Measurements from ENCODE around the gene CLEC1B.
A peak's percentile ranks its signal among the peaks of the same experiment; 100 is the strongest.
"Not testable (repeated sequence)": the region's sequence is repeated elsewhere in the genome, so short reads cannot be mapped to it uniquely, and the experiment has no call there.

Gene CLEC1B

GRCh38 chr12:10027311-10027710 is 28.4 kb upstream of the CLEC1B start:
- H4K20me1 ChIP-seq = no peaks in the 10 kb centered on the region
- H3K27me3 ChIP-seq = no peaks in the 10 kb centered on the region
- peak overlapping the region in 2 of 11 experiments; percentile 47 to 70; a peak in 4 of 22 replicates for H3K27ac ChIP-seq
- peaks cover 0 to 27% (median 0%) of the 10 kb centered on the region in 10 experiments; a peak in 6 of 20 replicates for H3K4me1 ChIP-seq
- peak overlapping the region in 2 of 11 experiments; percentile 40 to 52; a peak in 3 of 22 replicates for H3K4me2 ChIP-seq
- H3K4me3 ChIP-seq = no peak overlapping the region
- no peaks in the 10 kb centered on the region for H3K36me3 ChIP-seq
- no peak overlapping the region for H3K9ac ChIP-seq
- peaks cover 0 to 10% (median 5%) of the 10 kb centered on the region in 11 experiments; a peak in 8 of 22 replicates for H3K9me3 ChIP-seq (replicated peaks in 1 of 11)
- TF ChIP-seq Cebpa-rat (IDR thresholded peaks at IDR 0.05) = no peak

DNA sequence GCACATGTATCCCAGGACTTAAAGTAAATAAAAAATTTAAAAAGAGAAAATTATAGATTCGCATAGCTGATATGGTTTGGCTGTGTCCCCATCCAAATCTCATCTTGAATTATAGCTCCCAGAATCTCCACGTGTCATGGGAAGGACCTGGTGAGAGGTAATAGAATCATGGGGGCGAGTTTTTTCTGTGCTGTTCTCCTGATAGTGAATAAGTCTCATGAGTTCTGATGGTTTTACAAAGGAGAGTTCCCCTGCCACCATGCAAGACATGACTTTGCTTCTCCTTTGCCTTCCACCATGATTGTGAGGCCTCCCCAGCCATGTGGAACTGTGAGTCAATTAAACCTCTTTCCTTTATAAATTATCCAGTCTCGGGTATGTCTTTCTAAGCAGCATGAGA is 27.7 kb upstream of the CLEC1B start:
- peaks cover 0 to 23% (median 0%) of the 10 kb centered on the region in 10 experiments; a peak in 6 of 20 replicates for H3K4me1 ChIP-seq
- not testable (repeated sequence) for H3K4me3 ChIP-seq, H3K9ac ChIP-seq, H3K4me2 ChIP-seq, H4K20me1 ChIP-seq, H3K27me3 ChIP-seq, H3K36me3 ChIP-seq
- peak overlapping the region in 1 of 11 experiments; percentile 70; a peak in 1 of 22 replicates for H3K27ac ChIP-seq
- H3K9me3 ChIP-seq (replicated peaks in 1 of 11) = peaks cover 0 to 10% (median 5%) of the 10 kb centered on the region in 11 experiments; a peak in 8 of 22 replicates

- peaks cover 0 to 6% (median 2%) of the 10 kb centered on the region in 11 experiments; a peak in 8 of 22 replicates for H3K9me3 ChIP-seq (replicated peaks in 1 of 11)
- no peaks in the 10 kb centered on the region for H3K27me3 ChIP-seq
- no peak overlapping the region for H3K4me3 ChIP-seq
- no peaks in the 10 kb centered on the region for H4K20me1 ChIP-seq
- no peak overlapping the region for H3K4me2 ChIP-seq
- no peak overlapping the region for H3K9ac ChIP-seq
- TF ChIP-seq Cebpa-rat (IDR thresholded peaks at IDR 0.05) = no peak
- no peak overlapping the region for H3K27ac ChIP-seq
- peaks cover 0 to 16% (median 0%) of the 10 kb centered on the region in 10 experiments; a peak in 5 of 20 replicates for H3K4me1 ChIP-seq
- no peaks in the 10 kb centered on the region for H3K36me3 ChIP-seq
Measured at GRCh38 chr12:10025236-10025635, 26.3 kb upstream of the CLEC1B start.

- no peak for TF ChIP-seq Cebpa-rat (IDR thresholded peaks at IDR 0.05)
- Histone ChIP-seq H3K36me3 (no peaks in the 10 kb centered on the region), H3K4me2 (no peak overlapping the region), H3K9ac (no peak overlapping the region), H3K4me3 (no peak overlapping the region), H3K9me3 (replicated peaks in 1 of 11) (no peaks in the 10 kb centered on the region), H3K27me3 (no peaks in the 10 kb centered on the region), H3K4me1 (peaks cover 0 to 24% (median 0%) of the 10 kb centered on the region in 10 experiments; a peak in 6 of 20 replicates), H3K27ac (no peak overlapping the region), H4K20me1 (no peaks in the 10 kb centered on the region)
Measured at GRCh38 chr12:10021342-10021741, 22.4 kb upstream of the CLEC1B start.

DNA sequence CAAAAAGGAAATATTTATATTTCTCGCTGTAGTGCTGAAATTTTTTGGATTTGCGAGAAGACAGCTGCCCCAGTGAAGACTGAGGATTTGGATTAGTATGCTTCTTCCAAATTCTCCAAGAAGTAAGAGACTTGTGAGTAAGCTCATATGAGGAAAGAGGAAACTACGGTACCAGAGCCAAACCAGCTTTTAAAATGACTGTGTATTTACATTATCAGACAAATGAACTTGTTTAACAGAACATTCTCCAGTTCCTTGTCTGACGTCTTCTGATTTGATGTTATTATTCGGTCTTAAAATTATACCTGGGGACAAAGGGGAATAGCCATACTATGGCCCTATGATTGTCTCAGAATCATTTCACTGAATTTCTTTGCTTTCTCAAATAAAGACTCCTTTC is 19.5 kb upstream of the CLEC1B start:
- H4K20me1 ChIP-seq = no peaks in the 10 kb centered on the region
- no peaks in the 10 kb centered on the region for H3K27me3 ChIP-seq
- H3K36me3 ChIP-seq = peaks cover 0 to 13% (median 0%) of the 10 kb centered on the region in 11 experiments; a peak in 1 of 22 replicates
- peak overlapping the region in 2 of 11 experiments; percentile 18 to 19; a peak in 2 of 22 replicates for H3K4me2 ChIP-seq
- peaks cover 0 to 24% (median 0%) of the 10 kb centered on the region in 10 experiments; a peak in 6 of 20 replicates for H3K4me1 ChIP-seq
- no peak overlapping the region for H3K9ac ChIP-seq
- H3K4me3 ChIP-seq = no peak overlapping the region
- no peaks in the 10 kb centered on the region for H3K9me3 ChIP-seq (replicated peaks in 1 of 11)
- H3K27ac ChIP-seq = no peak overlapping the region
- TF ChIP-seq Cebpa-rat (IDR thresholded peaks at IDR 0.05) = no peak

DNA sequence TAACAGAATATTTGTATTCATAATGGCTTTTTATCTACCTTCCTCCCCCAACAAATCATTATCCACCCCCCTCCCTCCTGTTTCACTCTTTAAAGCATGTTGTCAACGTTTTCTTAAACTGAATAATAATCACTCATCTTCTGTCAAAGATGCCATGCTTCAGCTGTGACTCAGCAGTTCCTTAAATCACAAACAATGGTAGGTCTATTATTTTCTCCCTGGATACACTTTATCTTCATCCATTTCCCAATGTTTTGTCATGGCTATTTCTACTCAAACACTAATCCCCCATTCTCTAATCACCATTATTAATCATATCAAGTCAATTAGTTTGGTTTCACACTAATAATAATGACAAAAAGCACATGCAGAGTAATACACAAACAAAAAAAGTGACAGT is 18.0 kb upstream of the CLEC1B start:
- no peaks in the 10 kb centered on the region for H3K9me3 ChIP-seq (replicated peaks in 1 of 11)
- H3K4me1 ChIP-seq = peaks cover 0 to 24% (median 0%) of the 10 kb centered on the region in 10 experiments; a peak in 6 of 20 replicates
- H3K27ac ChIP-seq = peak overlapping the region in 3 of 11 experiments; percentile 0 to 44 (median 28); a peak in 6 of 22 replicates
- no peak for TF ChIP-seq Cebpa-rat (IDR thresholded peaks at IDR 0.05)
- H4K20me1 ChIP-seq = no peaks in the 10 kb centered on the region
- peaks cover 0 to 13% (median 0%) of the 10 kb centered on the region in 11 experiments; a peak in 1 of 22 replicates for H3K36me3 ChIP-seq
- H3K27me3 ChIP-seq = no peaks in the 10 kb centered on the region
- no peak overlapping the region for H3K9ac ChIP-seq
- H3K4me2 ChIP-seq = peak overlapping the region in 2 of 11 experiments; percentile 1 to 20; a peak in 2 of 22 replicates
- no peak overlapping the region for H3K4me3 ChIP-seq

- Histone ChIP-seq H3K9me3 (replicated peaks in 1 of 11) (no peaks in the 10 kb centered on the region), H3K4me3 (no peak overlapping the region), H3K36me3 (peaks cover 0 to 13% (median 0%) of the 10 kb centered on the region in 11 experiments; a peak in 1 of 22 replicates), H3K27me3 (no peaks in the 10 kb centered on the region), H3K4me1 (peaks cover 0 to 24% (median 0%) of the 10 kb centered on the region in 10 experiments; a peak in 6 of 20 replicates), H4K20me1 (no peaks in the 10 kb centered on the region), H3K9ac (no peak overlapping the region), H3K4me2 (no peak overlapping the region), H3K27ac (no peak overlapping the region)
- no peak for TF ChIP-seq Cebpa-rat (IDR thresholded peaks at IDR 0.05)
Measured at GRCh38 chr12:10015450-10015849, 16.5 kb upstream of the CLEC1B start.

DNA sequence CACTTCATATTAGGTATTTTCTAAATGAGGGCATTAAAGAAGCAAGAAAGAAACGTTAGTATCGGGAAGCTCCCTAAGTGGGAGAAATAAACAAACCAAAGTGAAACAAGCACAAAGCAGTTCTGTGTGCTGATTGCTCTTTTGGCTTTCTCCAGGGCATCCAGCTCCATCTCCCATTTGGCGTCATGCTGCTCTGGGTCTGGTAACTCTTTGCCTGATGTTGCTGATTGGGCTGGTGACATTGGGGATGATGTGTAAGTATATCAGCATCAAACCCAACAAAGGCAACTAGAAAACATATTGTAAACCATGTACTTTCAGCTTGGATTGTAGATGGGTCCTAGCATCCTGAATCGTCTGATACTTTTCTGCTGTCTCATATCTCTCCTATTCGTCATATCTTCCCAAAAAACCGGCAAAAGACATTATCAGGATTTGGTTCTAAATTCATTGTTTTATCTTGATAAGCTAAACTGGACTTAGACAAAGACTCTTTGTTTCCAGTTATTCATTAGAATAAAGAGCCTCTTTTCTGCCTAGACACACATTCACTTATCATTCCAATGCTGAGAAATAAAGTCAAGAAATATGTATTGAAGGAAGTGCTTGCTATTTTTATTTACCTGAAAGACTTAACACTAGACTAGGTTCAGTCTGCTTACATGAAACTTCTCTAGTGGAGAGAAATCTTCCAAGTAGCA is 13.9 kb upstream of the CLEC1B start:
- Histone ChIP-seq H3K36me3 (peaks cover 0 to 18% (median 0%) of the 10 kb centered on the region in 11 experiments; a peak in 2 of 22 replicates), H3K4me1 (peaks cover 0 to 11% (median 0%) of the 10 kb centered on the region in 10 experiments; a peak in 6 of 20 replicates), H3K4me3 (no peak overlapping the region), H3K27me3 (no peaks in the 10 kb centered on the region), H3K9ac (no peak overlapping the region), H3K9me3 (replicated peaks in 1 of 11) (no peaks in the 10 kb centered on the region), H3K4me2 (no peak overlapping the region), H3K27ac (no peak overlapping the region), H4K20me1 (no peaks in the 10 kb centered on the region)
- TF ChIP-seq Cebpa-rat (IDR thresholded peaks at IDR 0.05) = no peak

DNA sequence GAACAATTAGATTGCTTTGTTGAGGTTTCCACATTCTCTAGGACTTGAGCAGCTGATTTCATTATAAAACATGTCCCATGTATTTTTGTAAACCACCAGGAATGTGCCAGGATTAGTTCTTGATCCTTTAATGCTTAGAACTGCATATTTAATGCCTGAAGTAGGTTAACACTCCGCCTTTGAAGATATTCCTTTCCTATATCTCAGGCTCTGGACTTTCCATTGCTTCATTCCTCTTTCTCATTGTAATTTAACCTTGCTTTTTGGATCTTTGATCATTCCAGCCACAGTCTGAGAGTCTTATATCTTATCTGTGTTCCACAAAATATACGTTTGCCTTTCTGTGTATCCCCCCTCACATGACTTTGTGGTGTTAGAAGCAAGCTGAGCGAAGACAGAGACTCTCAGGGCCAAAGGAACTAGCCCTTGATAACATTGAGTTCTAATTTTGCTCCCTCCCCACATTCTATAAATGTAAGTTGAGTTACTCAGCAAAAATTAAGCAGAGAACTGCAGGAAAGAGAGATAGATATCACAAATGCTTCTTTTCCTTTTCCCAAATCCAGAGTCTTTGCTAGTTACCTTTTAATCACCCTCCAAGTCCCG is 2.4 kb upstream of the CLEC1B start:
- H3K27me3 ChIP-seq = no peaks in the 10 kb centered on the region
- H4K20me1 ChIP-seq = no peaks in the 10 kb centered on the region
- no peak for TF ChIP-seq Cebpa-rat (IDR thresholded peaks at IDR 0.05)
- H3K36me3 ChIP-seq = 0 out of 22 replicates have a peak, but pooled peaks cover 0 to 5% (median 0%) of the 10 kb centered on the region in 11 experiments
- H3K9ac ChIP-seq = no peak overlapping the region
- peak overlapping the region in 3 of 11 experiments; percentile 3 to 16 (median 11); a peak in 4 of 22 replicates for H3K4me2 ChIP-seq
- H3K9me3 ChIP-seq (replicated peaks in 1 of 11) = peaks cover 0 to 18% (median 0%) of the 10 kb centered on the region in 11 experiments; a peak in 3 of 22 replicates
- H3K4me1 ChIP-seq = peaks cover 0 to 25% (median 0%) of the 10 kb centered on the region in 10 experiments; a peak in 7 of 20 replicates
- no peak overlapping the region for H3K4me3 ChIP-seq
- H3K27ac ChIP-seq = no peak overlapping the region
